Mesothelial cell of epicardium (in vitro differentiated cells): ENCODE measurements around the gene ANO10. TPM values are rescaled to one million over a fixed set of nuclear protein-coding genes. Genes with fewer than 3 reads are reported as not detected.

ENCODE experiments used
- DNase-seq, 2 experiments: peaks; one replicate each; pipeline ENCODE4 v3.0.0; 2021; ENCODE audit warnings: low spot score in 2 of 2; ENCODE audit not compliant: unreplicated experiment in 2 of 2
- H3K27ac Mint-ChIP-seq: 2 replicates; pipeline ENCODE4 v1.8.0; 2021; ENCODE audit warnings: mixed read lengths
- H3K27me3 Mint-ChIP-seq: 2 replicates; pipeline ENCODE4 v1.8.0; 2021; ENCODE audit warnings: low read depth, mixed read lengths
- H3K36me3 Mint-ChIP-seq: 2 replicates; pipeline ENCODE4 v1.8.0; 2021; ENCODE audit warnings: mixed read lengths
- H3K4me1 Mint-ChIP-seq: 2 replicates; pipeline ENCODE4 v1.8.0; 2021; ENCODE audit warnings: mixed read lengths
- H3K4me3 Mint-ChIP-seq: 2 replicates; pipeline ENCODE4 v1.8.0; 2021; ENCODE audit warnings: mild to moderate bottlenecking, moderate library complexity, mixed read lengths
- H3K9me3 Mint-ChIP-seq: 2 replicates; pipeline ENCODE4 v1.8.0; 2021; ENCODE audit warnings: mixed read lengths
- CTCF ChIP-seq: fragments of 200-600 bp; sonication (generic); IDR thresholded peaks from one replicate; pipeline ENCODE4 v1.5.0; 2021; ENCODE audit warnings: antibody characterized with exemption; ENCODE audit not compliant: unreplicated experiment
- total RNA-seq: library from RNA; stranded (reverse); gene quantifications from 3 replicates; pipeline ENCODE4 v1.2.1, GENCODE V29; 2021

The ANO10 gene
- total RNA-seq, 1 donor from 2014 or later: 29.8 TPM

GRCh38 chr3:43348852-43349574 is 272.8 kb downstream of the ANO10 start:
- H3K4me3 Mint-ChIP-seq: no peak overlapping the region
- no peak for TF ChIP-seq CTCF
- peaks cover 62% of the 10 kb centered on the region for H3K36me3 Mint-ChIP-seq
- H3K27me3 Mint-ChIP-seq: no peaks in the 10 kb centered on the region
- no peak for DNase-seq
- no peaks in the 10 kb centered on the region for H3K4me1 Mint-ChIP-seq
- H3K9me3 Mint-ChIP-seq: peaks cover 29% of the 10 kb centered on the region
- H3K27ac Mint-ChIP-seq: no peak overlapping the region

- no peaks in the 10 kb centered on the region for H3K4me1 Mint-ChIP-seq
- peaks cover 22% of the 10 kb centered on the region for H3K9me3 Mint-ChIP-seq
- H3K27ac Mint-ChIP-seq: no peak overlapping the region
- H3K4me3 Mint-ChIP-seq: no peak overlapping the region
- TF ChIP-seq CTCF: no peak
- DNase-seq: no peak
- H3K27me3 Mint-ChIP-seq: no peaks in the 10 kb centered on the region
- peaks cover 62% of the 10 kb centered on the region for H3K36me3 Mint-ChIP-seq
Observed at GRCh38 chr3:43348350-43348749, 273.5 kb downstream of the ANO10 start.

GRCh38 chr3:43347774-43348173 is 274.0 kb downstream of the ANO10 start:
- no peak for DNase-seq
- H3K36me3 Mint-ChIP-seq: peaks cover 63% of the 10 kb centered on the region
- H3K27me3 Mint-ChIP-seq: no peaks in the 10 kb centered on the region
- H3K4me3 Mint-ChIP-seq: no peak overlapping the region
- no peak overlapping the region for H3K27ac Mint-ChIP-seq
- H3K9me3 Mint-ChIP-seq: peaks cover 18% of the 10 kb centered on the region
- H3K4me1 Mint-ChIP-seq: no peaks in the 10 kb centered on the region
- TF ChIP-seq CTCF: no peak

- DNase-seq: no peak
- H3K27me3 Mint-ChIP-seq: no peaks in the 10 kb centered on the region
- no peak overlapping the region for H3K27ac Mint-ChIP-seq
- H3K36me3 Mint-ChIP-seq: peaks cover 63% of the 10 kb centered on the region
- H3K9me3 Mint-ChIP-seq: peaks cover 12% of the 10 kb centered on the region
- no peak for TF ChIP-seq CTCF
- no peak overlapping the region for H3K4me3 Mint-ChIP-seq
- no peaks in the 10 kb centered on the region for H3K4me1 Mint-ChIP-seq
Observed at GRCh38 chr3:43346978-43347749, 274.6 kb downstream of the ANO10 start.

- Mint-ChIP-seq H3K9me3 (no peaks in the 10 kb centered on the region), H3K27me3 (no peaks in the 10 kb centered on the region), H3K4me3 (no peak overlapping the region), H3K27ac (no peak overlapping the region), H3K36me3 (peaks cover 52% of the 10 kb centered on the region), H3K4me1 (no peaks in the 10 kb centered on the region)
- no peak for TF ChIP-seq CTCF
- no peak for DNase-seq
Observed at GRCh38 chr3:43345877-43346276, 275.9 kb downstream of the ANO10 start.
